ENCODE results near the gene KMT2E. TPM values are rescaled to one million over a fixed set of nuclear protein-coding genes. Genes with fewer than 3 reads are reported as not detected.

The KMT2E gene
- total RNA-seq, 2 experiments from 2014 or later: 295 to 296 TPM

- TF ChIP-seq CTCF (IDR thresholded peaks at IDR 0.05): no peak
Observed at GRCh38 chr7:105106473-105106872, 92.5 kb downstream of the KMT2E start.

GRCh38 chr7:105107458-105107857 is 93.5 kb downstream of the KMT2E start:
- no peak overlapping the region for H3K4me3 ChIP-seq (ENCODE audit: low read length)
- Mint-ChIP-seq H3K4me3 (no peak overlapping the region), H3K27ac (no peak overlapping the region), H3K27me3 (no peaks in the 10 kb centered on the region), H3K9me3 (no peaks in the 10 kb centered on the region), H3K4me1 (ENCODE audit: low read depth) (peaks cover 36% of the 10 kb centered on the region), H3K36me3 (ENCODE audit: low read depth) (peaks cover 96% of the 10 kb centered on the region)
- ChIA-PET POLR2A (no interaction called here), CTCF (no interaction called here)
- no peaks in the 10 kb centered on the region for H3K27me3 ChIP-seq (ENCODE audit: control insufficient read depth in 1 of 2, insufficient read depth in 2 of 2, low read length in 2 of 2)
- DNase-seq (no peak), ATAC-seq (ENCODE audit: poor library complexity) (no peak)
- intact Hi-C loops (cut with DNase I, micrococcal nuclease): loop anchor here in 1 of 2 experiments (2.0 kb wide), 1 partner anchor 37 kb away; no protein-coding TSS in a partner anchor
- TF ChIP-seq CTCF (IDR thresholded peaks at IDR 0.05): no peak
- peaks cover 95% of the 10 kb centered on the region for H3K36me3 ChIP-seq (ENCODE audit: insufficient read depth, low read length)
- H3K4me1 ChIP-seq (ENCODE audit: insufficient read depth, low read length): peaks cover 3% of the 10 kb centered on the region
- H3K9me3 ChIP-seq (ENCODE audit: control insufficient read depth in 1 of 2, insufficient read depth in 1 of 2, low read length in 2 of 2): no peaks in the 10 kb centered on the region
- H3K27ac ChIP-seq (ENCODE audit: low read depth in 1 of 2, low read length in 2 of 2): no peak overlapping the region

More at GRCh38 chr7:105106473-105106872, 92.5 kb downstream of the KMT2E start:
- intact Hi-C loops (cut with DNase I, micrococcal nuclease): loop anchor here in 1 of 2 experiments (2.0 kb wide), 1 partner anchor 36 kb away; no protein-coding TSS in a partner anchor
- no peak overlapping the region for H3K4me3 Mint-ChIP-seq
- H3K36me3 ChIP-seq (ENCODE audit: insufficient read depth, low read length): peaks cover 95% of the 10 kb centered on the region
- ATAC-seq (ENCODE audit: poor library complexity): no peak
- CTCF ChIA-PET: no interaction called here
- no peak overlapping the region for H3K27ac ChIP-seq (ENCODE audit: low read depth in 1 of 2, low read length in 2 of 2)
- H3K9me3 Mint-ChIP-seq: no peaks in the 10 kb centered on the region
- H3K4me1 Mint-ChIP-seq (ENCODE audit: low read depth): peaks cover 30% of the 10 kb centered on the region
- DNase-seq: no peak
- POLR2A ChIA-PET: interaction anchor here (0.6 to 1.9 kb wide), 2 partner anchors 12 to 857 kb away, joined by 3 to 4 read pairs; no protein-coding TSS in a partner anchor
- H3K27me3 ChIP-seq (ENCODE audit: control insufficient read depth in 1 of 2, insufficient read depth in 2 of 2, low read length in 2 of 2): no peaks in the 10 kb centered on the region
- no peaks in the 10 kb centered on the region for H3K27me3 Mint-ChIP-seq
- H3K36me3 Mint-ChIP-seq (ENCODE audit: low read depth): peaks cover 91% of the 10 kb centered on the region
- H3K4me1 ChIP-seq (ENCODE audit: insufficient read depth, low read length): peaks cover 3% of the 10 kb centered on the region
- H3K9me3 ChIP-seq (ENCODE audit: control insufficient read depth in 1 of 2, insufficient read depth in 1 of 2, low read length in 2 of 2): no peaks in the 10 kb centered on the region
- no peak overlapping the region for H3K4me3 ChIP-seq (ENCODE audit: low read length)
- H3K27ac Mint-ChIP-seq: peak overlapping the region; percentile 55

GRCh38 chr7:105112440-105113418 is 98.7 kb downstream of the KMT2E start:
- TF ChIP-seq CTCF (IDR thresholded peaks at IDR 0.05): no peak
- no peak overlapping the region for H3K4me3 ChIP-seq (ENCODE audit: low read length)
- H3K9me3 ChIP-seq (ENCODE audit: control insufficient read depth in 1 of 2, insufficient read depth in 1 of 2, low read length in 2 of 2): no peaks in the 10 kb centered on the region
- H3K36me3 ChIP-seq (ENCODE audit: insufficient read depth, low read length): peaks cover 92% of the 10 kb centered on the region
- peaks cover 99% of the 10 kb centered on the region for H3K36me3 Mint-ChIP-seq (ENCODE audit: low read depth)
- intact Hi-C loops (cut with DNase I, micrococcal nuclease): no loop called here
- ChIA-PET POLR2A (interaction anchor here (1.2 kb wide), 1 partner anchor 10 kb away, joined by 5 read pairs; no protein-coding TSS in a partner anchor), CTCF (interaction anchor here (0.5 kb wide), 1 partner anchor 225 kb away, joined by 3 read pairs; no protein-coding TSS in a partner anchor)
- H3K27me3 Mint-ChIP-seq: no peaks in the 10 kb centered on the region
- H3K9me3 Mint-ChIP-seq: no peaks in the 10 kb centered on the region
- no peak for DNase-seq
- H3K27ac ChIP-seq (ENCODE audit: low read depth in 1 of 2, low read length in 2 of 2): no peak overlapping the region
- H3K4me1 ChIP-seq (ENCODE audit: insufficient read depth, low read length): no peaks in the 10 kb centered on the region
- no peaks in the 10 kb centered on the region for H3K27me3 ChIP-seq (ENCODE audit: control insufficient read depth in 1 of 2, insufficient read depth in 2 of 2, low read length in 2 of 2)
- no peak for ATAC-seq (ENCODE audit: poor library complexity)
- H3K4me3 Mint-ChIP-seq: no peak overlapping the region
- peaks cover 19% of the 10 kb centered on the region for H3K4me1 Mint-ChIP-seq (ENCODE audit: low read depth)
- H3K27ac Mint-ChIP-seq: peak overlapping the region; percentile 31
